Activated CD8-positive, alpha-beta memory T cell treated with anti-CD3 and anti-CD28 coated beads for 1 hour (primary cell): ENCODE results near the gene CMTM7.

Experiments used
- DNase-seq, 2 donors: peaks; one replicate each; pipeline ENCODE4 v3.0.0-alpha.2; 2020; ENCODE audit warnings: low read depth in 1 of 2; ENCODE audit errors: extremely low read depth in 1 of 2

The CMTM7 gene

GRCh38 chr3:32391643-32392535 lies at the start of gene CMTM7:
Gene CMTM7, plus strand, starts transcription at chr3:32391853. Its CDS starts 54 bp downstream, at chr3:32391907.
- peak in 1 of 2 donors; percentile 25 for DNase-seq

DNA sequence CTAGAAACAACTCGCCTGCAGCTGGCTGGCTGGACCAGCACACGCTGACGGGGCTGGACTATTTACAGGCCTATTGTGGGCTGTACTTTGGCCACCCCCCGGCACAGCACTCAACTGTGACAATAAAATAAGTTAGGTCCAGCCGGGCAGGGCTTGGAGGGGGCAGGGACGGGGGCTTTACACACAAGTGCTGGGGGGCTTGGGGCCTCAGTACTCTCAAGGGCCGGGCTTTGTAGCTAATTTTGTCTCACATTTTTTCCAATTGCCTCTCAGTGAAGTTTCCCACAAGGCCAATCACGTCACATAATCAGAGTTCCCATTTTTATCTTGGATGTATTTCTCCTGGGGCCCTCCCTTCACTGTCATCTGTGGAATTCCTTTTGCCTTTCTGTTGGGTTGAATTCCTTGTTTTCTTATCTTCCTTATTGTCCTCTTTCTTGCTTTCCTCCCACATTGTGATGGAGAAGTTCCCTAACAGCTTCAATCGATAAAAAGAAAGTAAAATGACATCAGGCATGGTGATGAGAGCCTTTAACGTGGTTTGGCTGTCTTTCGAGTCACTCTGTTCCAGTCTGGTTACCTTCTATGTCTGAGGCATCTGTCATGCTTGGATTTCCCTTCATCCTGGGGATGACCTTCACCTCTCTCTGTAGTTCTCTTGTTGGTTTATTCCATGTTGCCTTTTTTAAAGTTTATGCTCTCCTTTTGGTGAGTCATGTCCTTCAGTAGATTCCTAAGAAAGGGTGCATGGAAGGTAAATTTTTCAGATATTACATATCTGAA lies 44.1 kb upstream of the CMTM7 start:
- no peak for DNase-seq

DNA sequence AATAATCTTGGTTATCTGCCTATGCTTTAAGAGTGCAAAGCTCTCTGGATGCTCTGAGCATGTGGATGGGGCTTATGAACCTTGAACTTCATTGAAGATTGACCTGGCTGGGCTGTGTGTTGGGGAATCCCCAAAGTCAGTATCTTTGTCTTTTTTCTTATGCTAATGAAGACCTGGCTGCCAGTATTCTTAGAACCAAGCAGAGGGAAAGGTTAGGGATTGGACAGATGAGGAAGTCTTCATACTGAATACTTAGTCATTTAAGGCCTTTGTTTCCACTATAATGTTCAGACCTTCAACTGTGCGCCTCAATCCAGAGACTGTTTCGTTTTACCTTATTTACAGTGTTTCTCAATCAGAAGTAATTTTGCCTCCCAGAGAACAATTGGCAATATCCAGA lies 42.5 kb upstream of the CMTM7 start:
- DNase-seq: no peak

DNA sequence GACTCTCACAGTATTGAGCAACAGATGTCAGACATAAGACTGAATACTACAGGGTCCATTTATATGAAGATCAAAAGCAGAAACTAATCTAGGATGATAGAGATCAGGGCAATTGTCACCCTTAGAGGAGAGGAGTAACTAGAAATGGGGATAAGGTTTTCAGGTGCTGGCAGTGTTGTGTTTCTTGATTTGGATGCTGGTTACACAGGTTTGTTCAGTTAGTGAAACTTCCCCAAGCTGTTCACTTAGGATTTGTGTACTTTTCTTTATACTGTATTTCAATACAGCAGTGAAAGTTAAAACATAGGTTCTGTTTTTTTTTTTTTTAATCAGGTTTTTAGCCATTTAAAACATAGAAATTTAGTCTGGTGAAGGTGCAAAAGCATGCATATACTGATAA lies 39.1 kb upstream of the CMTM7 start:
- DNase-seq: no peak

DNA sequence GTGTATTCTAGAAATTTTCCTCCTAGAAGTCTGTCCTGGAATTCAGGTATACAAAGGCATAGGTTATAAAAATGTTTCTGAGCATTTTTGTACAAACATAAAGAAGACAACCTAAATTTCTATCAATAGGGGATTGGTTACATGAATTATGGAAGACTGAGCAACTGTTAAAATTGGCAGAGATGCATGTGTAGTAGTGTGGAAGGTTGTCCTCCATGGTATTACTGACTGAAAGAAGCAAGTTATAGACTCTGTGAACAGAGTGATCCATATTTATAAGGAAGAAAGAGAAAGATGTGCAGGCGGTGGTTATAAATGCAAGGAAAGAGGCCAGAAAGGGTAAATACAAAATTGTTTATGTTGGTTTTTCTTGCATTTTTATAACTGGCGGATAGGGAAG lies 38.3 kb upstream of the CMTM7 start:
- no peak for DNase-seq

- DNase-seq: no peak
These were observed 37.3 kb upstream of the CMTM7 start for GRCh38 chr3:32354362-32354778.

GRCh38 chr3:32355751-32356291 lies 35.8 kb upstream of the CMTM7 start:
- no peak for DNase-seq

DNA sequence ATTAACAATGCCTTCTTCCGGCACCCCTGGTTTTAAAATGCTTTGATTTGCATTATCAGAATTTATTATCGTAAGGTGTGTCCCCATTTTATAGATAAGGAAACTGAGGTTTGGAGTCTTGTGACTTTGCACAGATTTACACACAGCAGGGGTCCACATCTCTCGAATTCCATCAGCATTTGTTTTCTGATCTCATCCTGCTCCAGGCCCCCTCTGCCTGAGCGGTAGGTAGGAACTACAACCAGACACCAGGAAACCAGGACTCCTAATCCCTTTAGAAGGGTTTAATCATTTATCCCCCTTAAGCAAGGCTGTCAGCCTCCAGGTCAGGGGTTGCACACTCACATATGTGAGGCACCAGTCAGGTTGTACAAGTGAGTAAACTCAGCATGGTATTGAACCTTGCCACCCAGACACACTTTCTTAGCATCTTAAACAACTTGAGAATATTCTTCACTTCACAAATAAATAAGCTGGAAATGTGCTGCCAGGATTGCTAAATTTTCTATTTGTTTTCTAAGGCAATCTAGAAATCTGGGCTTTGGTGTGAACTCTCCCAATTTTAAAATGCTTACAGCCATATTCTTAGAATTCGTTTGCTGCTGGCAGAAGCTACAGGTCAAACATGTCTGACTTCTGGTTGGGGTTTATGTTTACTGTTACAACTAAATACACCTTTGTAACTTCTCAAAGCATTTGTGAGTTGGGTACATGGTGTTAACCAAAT lies 31.7 kb upstream of the CMTM7 start:
- no peak for DNase-seq

DNA sequence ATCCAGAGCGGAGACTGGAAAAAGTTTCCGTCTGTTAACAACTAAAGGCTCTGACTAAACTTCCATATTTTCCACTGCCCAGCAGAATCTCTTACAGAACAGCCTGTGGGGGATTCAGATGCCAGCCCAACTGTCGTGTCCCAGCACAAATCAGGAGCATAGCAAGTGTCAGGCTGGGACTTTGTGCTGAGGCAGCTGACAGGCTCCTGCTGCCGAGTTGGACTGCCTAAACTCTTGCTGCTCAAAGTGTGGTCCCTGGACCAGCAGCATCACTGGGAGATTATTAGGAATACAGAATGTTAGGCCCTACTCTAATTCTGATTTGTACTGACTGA lies 31.2 kb upstream of the CMTM7 start:
- no peak for DNase-seq

GRCh38 chr3:32366638-32367397 lies 24.8 kb upstream of the CMTM7 start:
- no peak for DNase-seq

DNA sequence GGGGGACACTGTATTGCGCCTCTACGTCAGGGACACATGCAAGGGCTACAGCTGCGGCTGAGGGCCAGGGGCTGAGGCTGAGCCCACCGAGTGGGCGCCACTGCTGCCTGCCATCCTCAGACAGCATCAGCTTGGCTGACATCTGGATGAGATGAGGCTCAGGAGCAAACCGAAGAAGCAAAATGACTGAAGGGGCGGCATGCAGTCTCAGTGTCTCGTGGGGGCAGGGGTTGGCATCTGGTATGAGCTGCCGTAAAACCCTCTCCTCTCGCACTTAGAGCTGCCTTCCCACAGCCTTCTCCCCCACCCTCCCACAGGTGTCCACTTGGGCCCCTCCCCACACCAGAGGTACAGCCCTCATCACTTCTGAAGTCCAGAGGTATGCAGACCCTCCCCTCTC lies 24.2 kb upstream of the CMTM7 start:
- no peak for DNase-seq

DNA sequence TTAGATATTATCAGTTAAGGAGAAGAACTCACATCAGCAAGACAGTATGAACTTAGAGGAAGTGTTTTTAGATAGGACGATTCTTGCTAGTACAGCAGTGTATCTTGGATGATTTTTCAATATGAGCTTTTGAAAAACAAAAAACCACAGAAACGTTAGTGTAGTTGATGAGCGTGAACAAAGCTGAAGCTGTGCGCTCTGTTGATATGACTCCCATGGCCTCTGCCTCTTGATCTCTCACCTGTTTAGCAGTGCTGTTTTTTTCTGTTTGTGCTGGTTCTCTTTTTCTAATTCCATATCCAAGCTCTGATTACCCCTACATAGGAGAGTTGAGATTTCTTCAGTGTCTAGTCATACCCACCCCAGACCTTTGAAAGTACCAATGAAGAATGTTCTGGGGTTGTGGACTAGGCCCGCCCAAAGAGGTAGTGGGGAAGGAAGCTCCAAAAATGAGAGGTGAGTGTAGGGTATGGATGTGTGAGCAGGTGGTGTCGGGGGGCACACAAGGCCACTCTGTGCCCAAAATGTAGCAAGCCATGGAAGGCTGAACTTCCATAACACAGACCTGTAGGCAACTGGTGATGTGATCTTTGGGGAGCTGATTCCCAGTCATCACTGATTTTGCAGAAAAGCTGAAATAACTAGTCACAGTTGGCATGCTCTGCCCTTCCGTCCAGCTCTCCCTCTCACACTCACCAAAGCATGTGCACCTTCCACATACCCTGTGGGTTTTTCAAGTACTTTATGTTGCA lies 20.0 kb upstream of the CMTM7 start:
- DNase-seq: no peak

GRCh38 chr3:32372213-32372490 lies 19.5 kb upstream of the CMTM7 start:
- no peak for DNase-seq

GRCh38 chr3:32373276-32373675 lies 18.4 kb upstream of the CMTM7 start:
- no peak for DNase-seq

DNA sequence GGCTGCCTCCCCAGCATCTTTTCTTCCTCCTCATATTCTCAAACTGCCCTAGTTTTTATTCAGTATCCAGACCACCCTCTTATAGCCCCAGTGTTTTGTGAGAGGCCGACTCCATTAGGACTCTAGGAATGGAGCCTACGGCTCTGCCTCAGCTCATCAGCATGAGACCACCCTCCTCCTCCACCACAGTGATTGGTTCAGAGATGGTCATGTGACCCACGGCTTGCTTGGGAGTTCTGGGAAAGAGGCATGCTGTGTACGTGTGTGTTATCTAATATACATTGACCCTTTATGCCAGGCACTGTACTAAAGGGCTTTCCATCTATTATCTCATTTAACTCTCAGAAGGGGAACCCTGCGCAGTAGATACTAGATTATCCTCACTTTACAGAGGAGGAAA lies 17.8 kb upstream of the CMTM7 start:
- no peak for DNase-seq

GRCh38 chr3:32374788-32375595 lies 16.7 kb upstream of the CMTM7 start:
- peak; percentile 20 to 40 for DNase-seq

GRCh38 chr3:32375596-32375930 lies 16.1 kb upstream of the CMTM7 start:
- no peak for DNase-seq

DNA sequence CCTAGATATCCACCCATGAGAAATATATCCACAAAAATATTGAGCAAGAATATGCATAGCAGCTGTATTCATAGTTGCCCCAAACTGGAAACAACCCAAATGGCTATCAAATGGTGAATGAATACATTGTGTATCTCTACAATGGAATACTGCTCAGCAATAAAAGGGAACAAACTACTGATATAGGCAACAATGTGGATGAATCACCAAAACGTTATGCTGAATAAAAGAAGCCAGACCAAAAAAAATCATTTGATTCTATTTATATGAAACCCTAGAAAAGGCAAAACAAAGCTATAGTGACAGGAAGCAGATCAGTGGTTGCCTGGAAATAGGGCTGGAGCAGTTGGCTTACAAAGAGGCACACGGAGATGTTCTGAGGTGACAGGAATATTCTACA lies 15.5 kb upstream of the CMTM7 start:
- no peak for DNase-seq

DNA sequence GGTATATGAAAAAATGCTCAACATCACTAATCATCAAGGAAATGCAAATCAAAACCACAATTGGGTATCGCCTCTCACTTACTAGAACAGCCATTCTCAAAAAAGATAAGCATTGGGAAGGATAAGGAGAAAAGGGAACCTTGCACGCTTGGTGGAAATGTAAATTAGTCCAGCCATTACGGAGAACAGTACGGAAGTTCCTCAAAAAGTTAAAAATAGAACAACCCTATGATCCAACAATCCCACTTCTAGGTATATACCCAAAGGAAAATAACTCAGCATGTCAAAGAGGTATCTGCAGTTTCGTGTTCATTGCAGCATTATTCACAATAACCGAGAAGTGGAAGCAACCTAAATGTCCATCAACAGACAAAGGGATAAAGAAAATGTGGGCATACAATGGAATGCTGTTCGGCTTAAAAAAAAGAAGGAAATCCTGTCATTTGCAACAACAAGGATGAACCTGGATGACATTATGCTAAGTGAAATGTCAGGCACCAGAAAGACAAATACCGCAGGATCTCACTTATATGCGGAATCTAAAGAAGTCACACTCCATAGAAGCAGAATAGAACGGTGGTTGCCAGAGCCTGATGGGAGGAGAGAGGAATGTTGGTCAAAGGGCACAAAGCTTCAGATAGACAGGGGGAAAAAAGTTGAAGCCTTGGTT lies 11.7 kb upstream of the CMTM7 start:
- no peak for DNase-seq
